Measurements from ENCODE around the gene PRIMPOL.
"Not testable (repeated sequence)": the region's sequence is repeated elsewhere in the genome, so short reads cannot be mapped to it uniquely, and the experiment has no call there.

PRIMPOL gene

GRCh38 chr4:184733654-184734524 lies 84.4 kb downstream of the PRIMPOL start, which contains the start of gene CENPU:
TSS of gene CENPU (minus strand) at chr4:184734096. CDS start at chr4:184734062, 34 bp downstream.
- Mint-ChIP-seq H3K4me1 (ENCODE audit: low read depth) (peaks cover 32% of the 10 kb centered on the region), H3K27me3 (no peaks in the 10 kb centered on the region), H3K4me3 (peak within 1 kb of the TSS; percentile 96), H3K27ac (peak within 1 kb of the TSS; percentile 90), H3K36me3 (ENCODE audit: low read depth) (peaks cover 33% of the 10 kb centered on the region), H3K9me3 (no peaks in the 10 kb centered on the region)

GRCh38 chr4:184734758-184735157 lies 85.2 kb downstream of the PRIMPOL start:
- Mint-ChIP-seq H3K27me3 (no peaks in the 10 kb centered on the region), H3K9me3 (no peaks in the 10 kb centered on the region), H3K27ac (peak overlapping the region; percentile 90), H3K4me1 (ENCODE audit: low read depth) (peaks cover 40% of the 10 kb centered on the region), H3K36me3 (ENCODE audit: low read depth) (peaks cover 24% of the 10 kb centered on the region), H3K4me3 (peak overlapping the region; percentile 96)

- not testable (repeated sequence) for H3K36me3 Mint-ChIP-seq (ENCODE audit: low read depth); H3K4me3 Mint-ChIP-seq; H3K9me3 Mint-ChIP-seq; H3K27me3 Mint-ChIP-seq
- H3K4me1 Mint-ChIP-seq (ENCODE audit: low read depth) = peaks cover 18% of the 10 kb centered on the region
- H3K27ac Mint-ChIP-seq = peak overlapping the region; percentile 31
These were observed 90.0 kb downstream of the PRIMPOL start for GRCh38 chr4:184739575-184739974.

GRCh38 chr4:184740980-184741391 lies 91.4 kb downstream of the PRIMPOL start:
- no peaks in the 10 kb centered on the region for H3K9me3 Mint-ChIP-seq
- H3K27ac Mint-ChIP-seq = no peak overlapping the region

GRCh38 chr4:184741651-184742050 lies 92.1 kb downstream of the PRIMPOL start:
- not testable (repeated sequence) for H3K27ac Mint-ChIP-seq; H3K27me3 Mint-ChIP-seq; H3K36me3 Mint-ChIP-seq (ENCODE audit: low read depth); H3K4me3 Mint-ChIP-seq; H3K9me3 Mint-ChIP-seq
- H3K4me1 Mint-ChIP-seq (ENCODE audit: low read depth) = peaks cover 25% of the 10 kb centered on the region

More at GRCh38 chr4:184740980-184741391, 91.4 kb downstream of the PRIMPOL start:
- Mint-ChIP-seq H3K4me1 (ENCODE audit: low read depth) (peaks cover 18% of the 10 kb centered on the region), H3K27me3 (no peaks in the 10 kb centered on the region), H3K4me3 (no peak overlapping the region), H3K36me3 (ENCODE audit: low read depth) (no peaks in the 10 kb centered on the region)

GRCh38 chr4:184743650-184744049 lies 94.1 kb downstream of the PRIMPOL start:
- H3K27me3 Mint-ChIP-seq = no peaks in the 10 kb centered on the region
- H3K36me3 Mint-ChIP-seq (ENCODE audit: low read depth) = no peaks in the 10 kb centered on the region
- no peak overlapping the region for H3K27ac Mint-ChIP-seq
- peaks cover 31% of the 10 kb centered on the region for H3K4me1 Mint-ChIP-seq (ENCODE audit: low read depth)
- H3K4me3 Mint-ChIP-seq = no peak overlapping the region
- H3K9me3 Mint-ChIP-seq = no peaks in the 10 kb centered on the region

GRCh38 chr4:184744236-184744635 lies 94.7 kb downstream of the PRIMPOL start:
- no peaks in the 10 kb centered on the region for H3K27me3 Mint-ChIP-seq
- no peaks in the 10 kb centered on the region for H3K9me3 Mint-ChIP-seq
- no peak overlapping the region for H3K27ac Mint-ChIP-seq
- peaks cover 28% of the 10 kb centered on the region for H3K4me1 Mint-ChIP-seq (ENCODE audit: low read depth)
- no peak overlapping the region for H3K4me3 Mint-ChIP-seq
- no peaks in the 10 kb centered on the region for H3K36me3 Mint-ChIP-seq (ENCODE audit: low read depth)
